Hepatocyte (in vitro differentiated cells): ENCODE results near the gene SLC15A5.

Source experiments
- CTCF ChIP-seq: fragments of 200-600 bp; sonication (generic); IDR thresholded peaks from 2 replicates; pipeline ENCODE4 v1.5.1; 2016; ENCODE audit warnings: antibody characterized with exemption, mild to moderate bottlenecking; ENCODE audit not compliant: poor library complexity
- EZH2phosphoT487 ChIP-seq: fragments of 200-600 bp; sonication (generic); IDR thresholded peaks from one replicate; pipeline ENCODE4 v1.6.1; 2018; ENCODE audit warnings: antibody characterized with exemption, mild to moderate bottlenecking, low read depth, moderate library complexity; ENCODE audit not compliant: unreplicated experiment, severe bottlenecking

DNA sequence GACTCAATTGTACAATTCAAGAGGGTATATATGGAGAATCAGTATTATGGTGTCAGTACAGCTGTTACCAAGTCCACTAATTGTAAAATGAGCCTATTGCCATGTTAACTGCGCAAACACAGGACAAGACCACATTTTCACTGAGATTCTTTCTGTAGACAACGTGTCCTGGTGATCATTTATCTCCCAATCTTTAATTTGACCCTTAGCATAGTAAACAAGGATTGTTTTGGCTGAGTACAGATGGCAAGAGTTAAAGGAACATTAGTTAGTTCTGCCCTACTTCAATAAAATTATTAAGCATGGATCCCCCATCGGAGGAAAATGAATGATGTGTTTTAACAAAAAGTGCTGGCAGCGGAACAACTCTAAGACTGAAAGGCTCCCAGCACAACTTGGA lies 36.1 kb downstream of the SLC15A5 start:
- no peak for TF ChIP-seq CTCF
- no peak for TF ChIP-seq EZH2phosphoT487
